H1 (cell line): ENCODE results near the gene INO80. TPM values are rescaled to one million over a fixed set of nuclear protein-coding genes. Genes with fewer than 3 reads are reported as not detected.

Experiments
- CREB1 ChIP-seq: IDR thresholded peaks from 2 replicates; pipeline ENCODE4 v1.6.1; 2012; ENCODE audit warnings: inconsistent platforms
- FOSL1 ChIP-seq: IDR thresholded peaks from 2 replicates; pipeline ENCODE4 v1.6.1; 2011; ENCODE audit warnings: mild to moderate bottlenecking, low read depth, low read length, moderate library complexity; ENCODE audit not compliant: insufficient read depth
- KDM4A ChIP-seq: IDR thresholded peaks from one replicate; pipeline ENCODE4 v1.7.1; 2012; ENCODE audit warnings: low read depth, mild to moderate bottlenecking, moderate library complexity, low read length, inconsistent platforms; ENCODE audit not compliant: severe bottlenecking
- RAD21 ChIP-seq, 2 experiments: IDR thresholded peaks in 1 of 2; conservative IDR thresholded peaks in 1 of 2; 2 replicates each; pipeline ENCODE4 v1.6.1; 2011; ENCODE audit warnings: low read depth in 2 of 2, low read length in 2 of 2, improper control_type of control experiment in 1 of 2, inconsistent platforms in 1 of 2, mild to moderate bottlenecking in 1 of 2, moderate library complexity in 1 of 2
- RNF2 ChIP-seq: fragments of 200-900, 300-1000 bp; sonication (generic); IDR thresholded peaks from 2 replicates; pipeline ENCODE4 v1.7.1; 2016; ENCODE audit warnings: borderline replicate concordance, low read depth, mild to moderate bottlenecking, antibody characterized with exemption, low read length; ENCODE audit not compliant: poor library complexity, severe bottlenecking; ENCODE audit errors: missing control alignments
- polyA plus RNA-seq, 7 experiments: library from polyadenylated mRNA; depleted of rRNA in 3 of 7; stranded (reverse) in 5 of 7; unstranded in 2 of 7; fragments of >200 nt in 5 of 7; fragments of 200-250 nt in 2 of 7; gene quantifications; 1 replicate in 5 of 7; 2 replicates in 1 of 7; 4 replicates in 1 of 7; pipeline versions ENCODE4 v1.2.1 to v1.2.3, GENCODE V29; 2011 to 2013; ENCODE audit warnings: missing spikeins in 2 of 7, mixed read lengths in 2 of 7
- total RNA-seq: library from RNA; stranded (reverse); fragmentation: NEBNext Ultra II Directional; extraction: Animal tissue kit (Norgen Biotek cat#: 25700); gene quantifications from 2 replicates; pipeline ENCODE4 v1.2.1, GENCODE V29; 2021

INO80 gene
- total and polyA plus RNA-seq, 2 of the 8 experiments (the other 6 are each of a cell fraction or from before 2014, with no cell fraction given) = 4.3 to 24.5 TPM

DNA sequence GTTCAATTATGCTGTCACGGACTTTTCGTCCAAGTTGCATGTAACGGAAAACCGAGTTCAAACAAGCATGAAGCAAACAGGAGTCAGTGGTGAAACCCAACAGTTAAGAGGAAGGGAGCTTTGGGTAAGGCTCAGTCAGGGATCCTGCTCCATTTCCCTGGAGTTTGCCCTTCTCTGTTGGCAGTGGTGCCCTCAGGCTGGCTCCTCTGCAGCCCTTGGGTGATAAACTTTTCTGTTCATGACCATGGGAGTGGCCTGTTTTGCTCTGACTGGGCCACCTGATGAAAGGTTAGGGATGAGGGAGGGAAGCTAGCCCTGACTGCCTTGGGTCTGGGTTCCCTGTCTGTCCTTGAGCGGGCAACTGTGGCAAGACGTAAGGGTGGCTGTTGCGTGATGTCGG lies 146.7 kb downstream of the INO80 start (continued):
- TF ChIP-seq RNF2 = no peak
- no peak for TF ChIP-seq RAD21 (IDR thresholded peaks at IDR 0.05 in 1 of 2, conservative IDR thresholded peaks at IDR 0.05 in 1 of 2; ENCODE audit: low read depth in 2 of 2, low read length in 2 of 2)
- TF ChIP-seq CREB1 = no peak
- no peak for TF ChIP-seq KDM4A
- no peak for TF ChIP-seq FOSL1
